HG02763 (cell line): ENCODE results near the gene GSTT2B.
"Not testable (repeated sequence)": the region's sequence is repeated elsewhere in the genome, so short reads cannot be mapped to it uniquely, and the experiment has no call there.

Source experiments
- ATAC-seq: cut with Tn5 transposase; IDR thresholded peaks from one replicate; pipeline ENCODE4 v1.9.1; 2021; ENCODE audit warnings: mild to moderate bottlenecking, moderate library complexity; ENCODE audit not compliant: unreplicated experiment

Gene GSTT2B

GRCh38 chr22:23961084-23961771, at the start of gene GSTT2B:
Gene GSTT2B (minus strand): TSS chr22:23961195. CDS start chr22:23961131, 64 bp downstream.
- ATAC-seq: not testable (repeated sequence)

GRCh38 chr22:24010018-24010391, 49.0 kb upstream of the GSTT2B start:
- ATAC-seq: no peak

GRCh38 chr22:24009227-24010017, 48.4 kb upstream of the GSTT2B start:
- ATAC-seq: no peak

- no peak for ATAC-seq
Measured at GRCh38 chr22:24008381-24009226, 47.6 kb upstream of the GSTT2B start.

- ATAC-seq: no peak
Measured at GRCh38 chr22:24008022-24008283, 47.0 kb upstream of the GSTT2B start.

- ATAC-seq: no peak
Measured at GRCh38 chr22:24007253-24008021, 46.4 kb upstream of the GSTT2B start.

- no peak for ATAC-seq
Measured at GRCh38 chr22:24006914-24007214, 45.9 kb upstream of the GSTT2B start.

GRCh38 chr22:24006207-24006913, 45.4 kb upstream of the GSTT2B start:
- no peak for ATAC-seq

- no peak for ATAC-seq
Measured at GRCh38 chr22:24005201-24005600, 44.2 kb upstream of the GSTT2B start, which contains the start of gene GSTT4. Gene GSTT4 (minus strand): TSS chr22:24005453. CDS start chr22:24005356, 97 bp downstream.

- no peak for ATAC-seq
Measured at GRCh38 chr22:24003887-24004286, 42.9 kb upstream of the GSTT2B start.

- ATAC-seq: no peak
Measured at GRCh38 chr22:24002851-24003250, 41.9 kb upstream of the GSTT2B start.

- ATAC-seq: no peak
Measured at GRCh38 chr22:24002272-24002671, 41.3 kb upstream of the GSTT2B start.

- no peak for ATAC-seq
Measured at GRCh38 chr22:24001314-24001713, 40.3 kb upstream of the GSTT2B start.

GRCh38 chr22:23999779-24000178, 38.8 kb upstream of the GSTT2B start:
- not testable (repeated sequence) for ATAC-seq

GRCh38 chr22:23997092-23997491, 36.1 kb upstream of the GSTT2B start:
- no peak for ATAC-seq

- not testable (repeated sequence) for ATAC-seq
Measured at GRCh38 chr22:23993581-23994177, 32.7 kb upstream of the GSTT2B start.

- ATAC-seq: not testable (repeated sequence)
Measured at GRCh38 chr22:23993080-23993479, 32.1 kb upstream of the GSTT2B start.

GRCh38 chr22:23989583-23990244, 28.7 kb upstream of the GSTT2B start:
- ATAC-seq: not testable (repeated sequence)

- not testable (repeated sequence) for ATAC-seq
Measured at GRCh38 chr22:23986538-23987178, 25.7 kb upstream of the GSTT2B start.
